HG03139 (cell line): ENCODE measurements around the gene CYP4F8.
"Not testable (repeated sequence)": the region's sequence is repeated elsewhere in the genome, so short reads cannot be mapped to it uniquely, and the experiment has no call there.

Experiments used
- ATAC-seq: cut with Tn5 transposase; IDR thresholded peaks from one replicate; pipeline ENCODE4 v1.9.1; 2021; ENCODE audit not compliant: unreplicated experiment

CYP4F8 gene

GRCh38 chr19:15614507-15615379, at the start of gene CYP4F8:
TSS of gene CYP4F8 (plus strand) at chr19:15615218. CDS start at chr19:15615617, 399 bp downstream.
- ATAC-seq = no peak

GRCh38 chr19:15570420-15570819, 44.6 kb upstream of the CYP4F8 start:
- no peak for ATAC-seq

GRCh38 chr19:15575406-15575805, 39.6 kb upstream of the CYP4F8 start:
- ATAC-seq = no peak

- no peak for ATAC-seq
These were observed 38.4 kb upstream of the CYP4F8 start for GRCh38 chr19:15576526-15577156.

- no peak for ATAC-seq
These were observed 37.7 kb upstream of the CYP4F8 start for GRCh38 chr19:15577184-15577771.

GRCh38 chr19:15583346-15583745, 31.7 kb upstream of the CYP4F8 start:
- ATAC-seq = no peak

- no peak for ATAC-seq
These were observed 30.9 kb upstream of the CYP4F8 start for GRCh38 chr19:15584095-15584494.

- ATAC-seq = no peak
These were observed 30.4 kb upstream of the CYP4F8 start for GRCh38 chr19:15584541-15585115.

- ATAC-seq = no peak
These were observed 27.4 kb upstream of the CYP4F8 start for GRCh38 chr19:15587663-15588062.

GRCh38 chr19:15588265-15588664, 26.8 kb upstream of the CYP4F8 start:
- no peak for ATAC-seq

- ATAC-seq = no peak
These were observed 25.1 kb upstream of the CYP4F8 start for GRCh38 chr19:15589760-15590451.

GRCh38 chr19:15591796-15592195, 23.2 kb upstream of the CYP4F8 start:
- no peak for ATAC-seq

GRCh38 chr19:15592506-15592905, 22.5 kb upstream of the CYP4F8 start:
- ATAC-seq = not testable (repeated sequence)

- ATAC-seq = not testable (repeated sequence)
These were observed 21.3 kb upstream of the CYP4F8 start for GRCh38 chr19:15593766-15594165.

GRCh38 chr19:15595069-15595468, 19.9 kb upstream of the CYP4F8 start:
- ATAC-seq = no peak

GRCh38 chr19:15607978-15608925, 6.8 kb upstream of the CYP4F8 start:
- ATAC-seq = not testable (repeated sequence)

- ATAC-seq = no peak
These were observed 5.8 kb upstream of the CYP4F8 start for GRCh38 chr19:15609261-15609660.

- no peak for ATAC-seq
These were observed 2.7 kb upstream of the CYP4F8 start for GRCh38 chr19:15612342-15612741.

- no peak for ATAC-seq
These were observed 1.7 kb upstream of the CYP4F8 start for GRCh38 chr19:15613338-15613737.

- no peak for ATAC-seq
These were observed 508 bp downstream of the CYP4F8 start for GRCh38 chr19:15615526-15615925.
